ENCODE measurements around the gene C8B. TPM values are rescaled to one million over a fixed set of nuclear protein-coding genes. Genes with fewer than 3 reads are reported as not detected.

C8B gene
- total RNA-seq, 1 experiment from 2014 or later: not detected

GRCh38 chr1:56940039-56940438 lies 25.8 kb downstream of the C8B start:
- Mint-ChIP-seq H3K4me1 (ENCODE audit: low read depth, unreplicated experiment) (peaks cover 7% of the 10 kb centered on the region), H3K27me3 (ENCODE audit: insufficient read depth, unreplicated experiment) (no peaks in the 10 kb centered on the region), H3K4me3 (ENCODE audit: unreplicated experiment) (no peak overlapping the region), H3K27ac (ENCODE audit: unreplicated experiment) (no peak overlapping the region), H3K36me3 (ENCODE audit: insufficient read depth, unreplicated experiment) (no peaks in the 10 kb centered on the region), H3K9me3 (ENCODE audit: unreplicated experiment) (peaks cover 10% of the 10 kb centered on the region)
- intact Hi-C loops (cut with micrococcal nuclease; ENCODE audit: unreplicated experiment): no loop called here
- DNase-seq: no peak
- ChIA-PET CTCF (no interaction called here), POLR2A (no interaction called here)
- BruUV-seq (replicated peaks): no TSS peak
- no peaks in the 10 kb centered on the region for H3K9me3 ChIP-seq
- H3K4me3 ChIP-seq (ENCODE audit: low read depth, low read length): no peak overlapping the region
- H3K4me1 ChIP-seq: no peaks in the 10 kb centered on the region
- TF ChIP-seq CTCF (IDR thresholded peaks at IDR 0.05; ENCODE audit: insufficient read depth in 1 of 2, low read depth in 1 of 2, low read length in 1 of 2, severe bottlenecking in 1 of 2, unreplicated experiment in 1 of 2): no peak
- no peaks in the 10 kb centered on the region for H3K36me3 ChIP-seq (ENCODE audit: control insufficient read depth, insufficient read depth, low read length)
- no peaks in the 10 kb centered on the region for H3K27me3 ChIP-seq (replicated peaks; ENCODE audit: control insufficient read depth, insufficient read depth, low read length)

- no peaks in the 10 kb centered on the region for H3K27me3 Mint-ChIP-seq (ENCODE audit: insufficient read depth, unreplicated experiment)
- H3K9me3 Mint-ChIP-seq (ENCODE audit: unreplicated experiment): peaks cover 10% of the 10 kb centered on the region
- intact Hi-C loops (cut with micrococcal nuclease; ENCODE audit: unreplicated experiment): no loop called here
- no peak for TF ChIP-seq CTCF (IDR thresholded peaks at IDR 0.05; ENCODE audit: insufficient read depth in 1 of 2, low read depth in 1 of 2, low read length in 1 of 2, severe bottlenecking in 1 of 2, unreplicated experiment in 1 of 2)
- H3K9me3 ChIP-seq: no peaks in the 10 kb centered on the region
- H3K36me3 Mint-ChIP-seq (ENCODE audit: insufficient read depth, unreplicated experiment): no peaks in the 10 kb centered on the region
- no peaks in the 10 kb centered on the region for H3K36me3 ChIP-seq (ENCODE audit: control insufficient read depth, insufficient read depth, low read length)
- H3K4me3 Mint-ChIP-seq (ENCODE audit: unreplicated experiment): no peak overlapping the region
- peaks cover 7% of the 10 kb centered on the region for H3K4me1 Mint-ChIP-seq (ENCODE audit: low read depth, unreplicated experiment)
- H3K4me1 ChIP-seq: no peaks in the 10 kb centered on the region
- no peak overlapping the region for H3K4me3 ChIP-seq (ENCODE audit: low read depth, low read length)
- H3K27me3 ChIP-seq (replicated peaks; ENCODE audit: control insufficient read depth, insufficient read depth, low read length): no peaks in the 10 kb centered on the region
- no peak overlapping the region for H3K27ac Mint-ChIP-seq (ENCODE audit: unreplicated experiment)
- DNase-seq: no peak
- no TSS peak for BruUV-seq (replicated peaks)
- ChIA-PET CTCF (no interaction called here), POLR2A (no interaction called here)
Measured at GRCh38 chr1:56939209-56939608, 26.6 kb downstream of the C8B start.

- Mint-ChIP-seq H3K27me3 (ENCODE audit: insufficient read depth, unreplicated experiment) (no peaks in the 10 kb centered on the region), H3K9me3 (ENCODE audit: unreplicated experiment) (peaks cover 10% of the 10 kb centered on the region), H3K27ac (ENCODE audit: unreplicated experiment) (no peak overlapping the region), H3K4me1 (ENCODE audit: low read depth, unreplicated experiment) (peaks cover 7% of the 10 kb centered on the region), H3K4me3 (ENCODE audit: unreplicated experiment) (no peak overlapping the region), H3K36me3 (ENCODE audit: insufficient read depth, unreplicated experiment) (no peaks in the 10 kb centered on the region)
- BruUV-seq (replicated peaks): no TSS peak
- DNase-seq: no peak
- ChIA-PET CTCF (no interaction called here), POLR2A (no interaction called here)
- Histone ChIP-seq H3K4me3 (ENCODE audit: low read depth, low read length) (no peak overlapping the region), H3K9me3 (no peaks in the 10 kb centered on the region), H3K27me3 (replicated peaks; ENCODE audit: control insufficient read depth, insufficient read depth, low read length) (no peaks in the 10 kb centered on the region), H3K36me3 (ENCODE audit: control insufficient read depth, insufficient read depth, low read length) (no peaks in the 10 kb centered on the region), H3K4me1 (no peaks in the 10 kb centered on the region)
- intact Hi-C loops (cut with micrococcal nuclease; ENCODE audit: unreplicated experiment): no loop called here
- TF ChIP-seq CTCF (IDR thresholded peaks at IDR 0.05; ENCODE audit: insufficient read depth in 1 of 2, low read depth in 1 of 2, low read length in 1 of 2, severe bottlenecking in 1 of 2, unreplicated experiment in 1 of 2): no peak
Measured at GRCh38 chr1:56938646-56939045, 27.2 kb downstream of the C8B start.

All from Caco-2 (cell line).